ENCODE measurements around the gene PTPRH. TPM values are rescaled to one million over a fixed set of nuclear protein-coding genes. Genes with fewer than 3 reads are reported as not detected.
A peak's percentile ranks its signal among the peaks of the same experiment; 100 is the strongest.

PTPRH gene
- total and polyA plus RNA-seq, 9 of the 15 experiments (the other 6 are each of a cell fraction or from before 2014, with no cell fraction given): 0.87 to 34.3 (median 22.7) TPM

DNA sequence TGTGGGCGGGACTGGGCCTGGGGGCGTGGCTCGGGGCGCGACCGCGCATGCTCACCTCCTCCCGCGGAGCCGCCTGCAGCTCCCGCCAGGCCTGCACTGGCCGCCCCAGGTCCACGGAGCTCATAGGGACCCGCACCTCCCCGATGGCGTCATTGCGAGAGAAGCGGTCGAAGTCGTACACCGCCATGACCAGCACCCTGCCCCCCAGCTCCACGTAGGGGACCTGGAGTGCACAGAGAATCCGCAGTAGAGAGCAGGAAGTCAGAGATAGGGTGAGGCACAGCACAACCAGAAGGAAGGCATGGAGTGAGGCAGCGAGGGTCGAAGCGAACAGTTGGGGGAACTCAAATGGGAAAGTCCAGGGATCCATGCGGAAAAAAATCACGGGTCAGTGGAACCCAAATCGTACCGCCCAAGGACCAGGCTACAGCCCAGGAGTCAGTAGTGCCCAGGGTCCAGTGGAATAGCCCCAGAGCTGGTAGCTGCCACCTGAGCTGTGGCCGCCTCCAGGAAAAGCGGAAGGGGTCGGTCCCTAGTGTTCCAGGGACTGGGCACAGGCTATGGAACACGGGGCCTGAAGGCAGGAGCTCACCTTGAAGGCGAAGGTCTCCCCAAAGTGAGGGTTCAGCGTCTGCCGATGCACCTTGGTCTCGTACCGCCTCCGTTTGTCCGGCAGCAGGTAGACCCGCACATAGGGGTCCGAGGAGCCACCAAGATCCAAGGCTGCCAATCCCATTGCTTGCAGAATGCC, 34.0 kb downstream of the PTPRH start (continued):
- no peak for TF ChIP-seq NR1H2 (CRISPR knock-in tag; IDR thresholded peaks at IDR 0.05)
- TF ChIP-seq, protein P1, sequence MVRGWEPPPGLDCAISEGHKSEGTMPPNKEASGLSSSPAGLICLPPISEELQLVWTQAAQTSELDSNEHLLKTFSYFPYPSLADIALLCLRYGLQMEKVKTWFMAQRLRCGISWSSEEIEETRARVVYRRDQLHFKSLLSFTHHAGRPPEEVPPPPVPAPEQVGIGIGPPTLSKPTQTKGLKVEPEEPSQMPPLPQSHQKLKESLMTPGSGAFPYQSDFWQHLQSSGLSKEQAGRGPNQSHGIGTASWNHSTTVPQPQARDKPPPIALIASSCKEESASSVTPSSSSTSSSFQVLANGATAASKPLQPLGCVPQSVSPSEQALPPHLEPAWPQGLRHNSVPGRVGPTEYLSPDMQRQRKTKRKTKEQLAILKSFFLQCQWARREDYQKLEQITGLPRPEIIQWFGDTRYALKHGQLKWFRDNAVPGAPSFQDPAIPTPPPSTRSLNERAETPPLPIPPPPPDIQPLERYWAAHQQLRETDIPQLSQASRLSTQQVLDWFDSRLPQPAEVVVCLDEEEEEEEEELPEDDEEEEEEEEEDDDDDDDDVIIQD (CRISPR knock-in tag; IDR thresholded peaks at IDR 0.05): no peak
- no peak for TF ChIP-seq IRF2 (CRISPR knock-in tag; IDR thresholded peaks at IDR 0.05)
- 0 out of 2 replicates have a peak, but pooled peaks have one; percentile 2 for TF ChIP-seq EGR1 (conservative IDR thresholded peaks at IDR 0.05)
- TF ChIP-seq ETS2 (tag; IDR thresholded peaks at IDR 0.05; ENCODE audit: borderline replicate concordance, poor library complexity, severe bottlenecking): no peak
- TF ChIP-seq, protein P2, sequence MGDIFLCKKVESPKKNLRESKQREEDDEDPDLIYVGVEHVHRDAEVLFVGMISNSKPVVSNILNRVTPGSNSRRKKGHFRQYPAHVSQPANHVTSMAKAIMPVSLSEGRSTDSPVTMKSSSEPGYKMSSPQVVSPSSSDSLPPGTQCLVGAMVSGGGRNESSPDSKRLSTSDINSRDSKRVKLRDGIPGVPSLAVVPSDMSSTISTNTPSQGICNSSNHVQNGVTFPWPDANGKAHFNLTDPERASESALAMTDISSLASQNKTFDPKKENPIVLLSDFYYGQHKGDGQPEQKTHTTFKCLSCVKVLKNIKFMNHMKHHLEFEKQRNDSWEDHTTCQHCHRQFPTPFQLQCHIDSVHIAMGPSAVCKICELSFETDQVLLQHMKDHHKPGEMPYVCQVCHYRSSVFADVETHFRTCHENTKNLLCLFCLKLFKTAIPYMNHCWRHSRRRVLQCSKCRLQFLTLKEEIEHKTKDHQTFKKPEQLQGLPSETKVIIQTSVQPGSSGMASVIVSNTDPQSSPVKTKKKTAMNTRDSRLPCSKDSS (IDR thresholded peaks at IDR 0.05; ENCODE audit: low read depth, partially characterized antibody): no peak
- TF ChIP-seq NCOR1 (IDR thresholded peaks at IDR 0.05): no peak
- no peak for TF ChIP-seq ZNF778 (CRISPR knock-in tag; IDR thresholded peaks at IDR 0.05)
- TF ChIP-seq ZEB2 (IDR thresholded peaks at IDR 0.05): peak; percentile 26; the same call in 1 of the 2 replicates
- no peak for TF ChIP-seq MECOM (CRISPR knock-in tag; IDR thresholded peaks at IDR 0.05)
- TF ChIP-seq NELFE (IDR thresholded peaks at IDR 0.05; ENCODE audit: insufficient read depth, insufficient read length): no peak
- no peak for TF ChIP-seq RUNX1 (IDR thresholded peaks at IDR 0.05; ENCODE audit: low read depth)
- no peak for TF ChIP-seq SREBF1 (IDR thresholded peaks at IDR 0.05; ENCODE audit: borderline replicate concordance, low read depth, low read length)
- TF ChIP-seq, protein P3, sequence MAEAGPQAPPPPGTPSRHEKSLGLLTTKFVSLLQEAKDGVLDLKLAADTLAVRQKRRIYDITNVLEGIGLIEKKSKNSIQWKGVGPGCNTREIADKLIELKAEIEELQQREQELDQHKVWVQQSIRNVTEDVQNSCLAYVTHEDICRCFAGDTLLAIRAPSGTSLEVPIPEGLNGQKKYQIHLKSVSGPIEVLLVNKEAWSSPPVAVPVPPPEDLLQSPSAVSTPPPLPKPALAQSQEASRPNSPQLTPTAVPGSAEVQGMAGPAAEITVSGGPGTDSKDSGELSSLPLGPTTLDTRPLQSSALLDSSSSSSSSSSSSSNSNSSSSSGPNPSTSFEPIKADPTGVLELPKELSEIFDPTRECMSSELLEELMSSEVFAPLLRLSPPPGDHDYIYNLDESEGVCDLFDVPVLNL (CRISPR knock-in tag; IDR thresholded peaks at IDR 0.05; ENCODE audit: low read depth): no peak
- no peak for TF ChIP-seq PTTG1 (tag; IDR thresholded peaks at IDR 0.05; ENCODE audit: low read depth)
- no peak for TF ChIP-seq HOXB6 (CRISPR knock-in tag; IDR thresholded peaks at IDR 0.05; ENCODE audit: borderline replicate concordance)
- TF ChIP-seq, protein P4, sequence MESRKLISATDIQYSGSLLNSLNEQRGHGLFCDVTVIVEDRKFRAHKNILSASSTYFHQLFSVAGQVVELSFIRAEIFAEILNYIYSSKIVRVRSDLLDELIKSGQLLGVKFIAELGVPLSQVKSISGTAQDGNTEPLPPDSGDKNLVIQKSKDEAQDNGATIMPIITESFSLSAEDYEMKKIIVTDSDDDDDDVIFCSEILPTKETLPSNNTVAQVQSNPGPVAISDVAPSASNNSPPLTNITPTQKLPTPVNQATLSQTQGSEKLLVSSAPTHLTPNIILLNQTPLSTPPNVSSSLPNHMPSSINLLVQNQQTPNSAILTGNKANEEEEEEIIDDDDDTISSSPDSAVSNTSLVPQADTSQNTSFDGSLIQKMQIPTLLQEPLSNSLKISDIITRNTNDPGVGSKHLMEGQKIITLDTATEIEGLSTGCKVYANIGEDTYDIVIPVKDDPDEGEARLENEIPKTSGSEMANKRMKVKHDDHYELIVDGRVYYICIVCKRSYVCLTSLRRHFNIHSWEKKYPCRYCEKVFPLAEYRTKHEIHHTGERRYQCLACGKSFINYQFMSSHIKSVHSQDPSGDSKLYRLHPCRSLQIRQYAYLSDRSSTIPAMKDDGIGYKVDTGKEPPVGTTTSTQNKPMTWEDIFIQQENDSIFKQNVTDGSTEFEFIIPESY (CRISPR knock-in tag; IDR thresholded peaks at IDR 0.05): no peak
- TF ChIP-seq, protein P5, sequence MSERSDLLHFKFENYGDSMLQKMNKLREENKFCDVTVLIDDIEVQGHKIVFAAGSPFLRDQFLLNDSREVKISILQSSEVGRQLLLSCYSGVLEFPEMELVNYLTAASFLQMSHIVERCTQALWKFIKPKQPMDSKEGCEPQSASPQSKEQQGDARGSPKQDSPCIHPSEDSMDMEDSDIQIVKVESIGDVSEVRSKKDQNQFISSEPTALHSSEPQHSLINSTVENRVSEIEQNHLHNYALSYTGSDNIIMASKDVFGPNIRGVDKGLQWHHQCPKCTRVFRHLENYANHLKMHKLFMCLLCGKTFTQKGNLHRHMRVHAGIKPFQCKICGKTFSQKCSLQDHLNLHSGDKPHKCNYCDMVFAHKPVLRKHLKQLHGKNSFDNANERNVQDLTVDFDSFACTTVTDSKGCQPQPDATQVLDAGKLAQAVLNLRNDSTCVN (CRISPR knock-in tag; IDR thresholded peaks at IDR 0.05): 0 out of 2 replicates have a peak, but pooled peaks have one; percentile 37
- TF ChIP-seq ZNF143 (CRISPR knock-in tag; IDR thresholded peaks at IDR 0.05): peak; percentile 53; the same call in 1 of the 2 replicates
- TF ChIP-seq ETV5 (CRISPR knock-in tag; IDR thresholded peaks at IDR 0.05; ENCODE audit: low read depth): no peak

All from K562 (cell line).